RCC 7860 (cell line): Measurements from ENCODE around the gene PXK.
"Not testable (repeated sequence)": the region's sequence is repeated elsewhere in the genome, so short reads cannot be mapped to it uniquely, and the experiment has no call there.

Experiments used
- DNase-seq: peaks from one replicate; pipeline ENCODE4 v3.0.0-alpha.2; 2015; ENCODE audit warnings: low spot score
- FAIRE-seq: peaks from 2 replicates; lab custom pipeline; 2012; peaks lifted over from hg19 to GRCh38; lab: Jason Lieb, UNC

PXK gene

GRCh38 chr3:58414538-58415197 lies 82.0 kb downstream of the PXK start:
- DNase-seq, result peak; percentile 48
- FAIRE-seq, result peak; percentile 71

GRCh38 chr3:58416191-58416590 lies 83.5 kb downstream of the PXK start:
- DNase-seq, result no peak
- no peak for FAIRE-seq

GRCh38 chr3:58417075-58417474 lies 84.4 kb downstream of the PXK start:
- no peak for FAIRE-seq
- no peak for DNase-seq

- FAIRE-seq (no peak), DNase-seq (no peak)
Measured at GRCh38 chr3:58418227-58418626, 85.5 kb downstream of the PXK start.

- no peak for DNase-seq
- no peak for FAIRE-seq
Measured at GRCh38 chr3:58419780-58420507, 87.3 kb downstream of the PXK start.

- no peak for FAIRE-seq
Measured at GRCh38 chr3:58421004-58421403, 88.3 kb downstream of the PXK start.

GRCh38 chr3:58422756-58423325 lies 90.1 kb downstream of the PXK start:
- FAIRE-seq, result no peak
- DNase-seq, result no peak

More at GRCh38 chr3:58421004-58421403, 88.3 kb downstream of the PXK start:
- no peak for DNase-seq

GRCh38 chr3:58424613-58425012 lies 91.9 kb downstream of the PXK start:
- no peak for DNase-seq
- no peak for FAIRE-seq

GRCh38 chr3:58425782-58426181 lies 93.1 kb downstream of the PXK start:
- DNase-seq (no peak), FAIRE-seq (no peak)

- FAIRE-seq (no peak), DNase-seq (no peak)
Measured at GRCh38 chr3:58427661-58428361, 95.1 kb downstream of the PXK start.

- DNase-seq, result no peak
- no peak for FAIRE-seq
Measured at GRCh38 chr3:58429657-58430056, 97.0 kb downstream of the PXK start.

GRCh38 chr3:58432905-58433304 lies 100.2 kb downstream of the PXK start:
- no peak for DNase-seq
- no peak for FAIRE-seq

GRCh38 chr3:58433400-58434167 lies 100.9 kb downstream of the PXK start, which contains the start of gene PDHB:
Gene PDHB, minus strand, starts transcription at chr3:58433832. Its CDS starts 23 bp downstream, at chr3:58433809.
- DNase-seq (peak; percentile 70), FAIRE-seq (no peak)

- no peak for FAIRE-seq
- DNase-seq, result no peak
Measured at GRCh38 chr3:58434168-58434504, 101.4 kb downstream of the PXK start.

GRCh38 chr3:58434511-58434910 lies 101.8 kb downstream of the PXK start:
- FAIRE-seq (no peak), DNase-seq (no peak)

GRCh38 chr3:58434990-58435389 lies 102.3 kb downstream of the PXK start:
- FAIRE-seq, result no peak
- no peak for DNase-seq

GRCh38 chr3:58437276-58437675 lies 104.6 kb downstream of the PXK start:
- not testable (repeated sequence) for DNase-seq, FAIRE-seq

GRCh38 chr3:58440996-58441355 lies 108.3 kb downstream of the PXK start:
- not testable (repeated sequence) for DNase-seq, FAIRE-seq

- FAIRE-seq (no peak), DNase-seq (no peak)
Measured at GRCh38 chr3:58441514-58442450, 109.1 kb downstream of the PXK start.

- FAIRE-seq (no peak), DNase-seq (no peak)
Measured at GRCh38 chr3:58452176-58452575, 119.5 kb downstream of the PXK start.
